Stimulated activated CD4-positive, alpha-beta T cell treated with anti-CD3 and anti-CD28 coated beads, Interleukin-4, amount 100 ng/mL, for 4 hours (primary cell): Measurements from ENCODE around the gene ARHGAP4.

Source experiments
- DNase-seq, 2 experiments: peaks; one replicate each; pipeline ENCODE4 v3.0.0-alpha.2; 2020

ARHGAP4 gene

DNA sequence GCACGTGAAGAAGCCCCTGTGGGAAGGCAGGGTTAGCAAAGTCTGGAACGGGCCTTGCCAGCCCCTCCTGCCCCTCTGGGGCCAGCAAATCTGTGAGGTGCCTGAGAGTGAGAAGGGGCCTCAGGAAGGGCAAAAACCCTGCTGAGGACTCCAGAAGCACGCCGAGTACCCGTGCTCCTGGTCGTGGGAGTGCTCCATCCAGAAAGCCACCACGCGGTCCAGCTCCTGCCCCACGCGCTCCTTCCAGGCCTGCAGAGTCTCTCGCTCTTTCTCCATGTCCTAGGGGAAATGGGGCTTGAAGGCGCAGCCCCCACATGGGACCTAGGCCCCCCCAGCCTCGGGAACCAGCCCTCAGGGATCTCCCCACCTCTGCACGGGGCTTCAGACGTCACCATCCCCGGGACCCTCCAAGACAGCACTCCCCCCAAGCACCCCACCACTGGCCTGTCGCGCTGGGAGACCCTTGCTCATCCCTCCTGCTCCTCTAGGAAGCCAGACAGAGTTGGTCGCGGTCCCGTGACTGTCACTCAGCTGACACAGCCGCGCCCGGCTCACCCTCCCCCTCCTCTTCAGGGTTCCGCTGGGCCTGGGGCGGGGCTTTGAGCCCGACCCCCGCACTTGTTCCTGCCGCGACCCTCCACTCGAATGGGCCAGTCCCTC is 18.2 kb upstream of the ARHGAP4 start, which contains the start of gene RENBP:
Gene RENBP (minus strand): TSS at position 504 of the 660 bp plus-strand sequence. CDS start 33 bp downstream, at position 471.
- peak; percentile 41 to 47 for DNase-seq

DNA sequence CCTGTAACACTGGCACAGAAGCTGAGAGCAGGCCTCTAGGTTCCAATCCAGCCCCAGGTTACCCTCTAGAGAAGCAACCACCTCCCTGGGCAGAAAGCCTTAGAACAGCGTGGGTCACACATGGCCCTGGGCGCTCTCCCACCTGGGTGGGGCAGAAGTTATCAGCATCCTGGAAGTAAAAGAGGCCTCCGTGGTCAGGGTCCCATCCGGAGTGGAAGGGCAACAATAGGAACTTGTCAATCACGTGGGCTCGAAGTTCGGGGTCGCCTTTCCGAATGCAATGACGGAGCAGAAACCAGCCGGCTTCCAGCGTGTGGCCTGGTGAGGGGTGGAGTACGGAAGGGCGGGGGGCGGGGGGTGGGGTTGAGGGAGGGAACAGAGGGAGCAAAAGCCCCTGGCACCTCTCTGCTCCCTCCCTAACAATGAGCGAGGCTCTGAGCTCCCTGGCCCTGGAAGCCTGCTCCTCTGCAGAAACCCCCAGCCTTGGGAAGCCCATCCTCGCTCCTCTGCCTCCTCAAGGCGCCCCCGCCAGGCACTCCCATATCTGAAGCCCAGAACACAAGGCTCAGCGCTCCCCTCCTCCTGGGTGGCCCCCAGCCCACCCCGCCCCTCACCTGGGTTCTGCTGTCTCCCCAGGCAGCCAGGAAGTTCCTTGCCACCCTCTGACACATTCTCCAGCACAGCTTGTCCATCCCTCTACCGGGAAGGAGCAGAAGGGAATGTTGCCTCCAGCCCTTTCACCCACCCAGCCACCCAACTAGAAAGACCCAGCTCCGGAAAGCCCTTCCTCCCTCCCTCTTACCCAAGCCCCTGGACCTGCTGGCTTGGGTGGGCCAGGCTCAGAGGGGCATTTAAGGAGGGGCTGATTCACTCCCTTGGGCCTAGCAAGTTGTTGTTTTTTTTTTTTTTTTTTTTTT is 15.5 kb upstream of the ARHGAP4 start:
- no peak for DNase-seq

DNA sequence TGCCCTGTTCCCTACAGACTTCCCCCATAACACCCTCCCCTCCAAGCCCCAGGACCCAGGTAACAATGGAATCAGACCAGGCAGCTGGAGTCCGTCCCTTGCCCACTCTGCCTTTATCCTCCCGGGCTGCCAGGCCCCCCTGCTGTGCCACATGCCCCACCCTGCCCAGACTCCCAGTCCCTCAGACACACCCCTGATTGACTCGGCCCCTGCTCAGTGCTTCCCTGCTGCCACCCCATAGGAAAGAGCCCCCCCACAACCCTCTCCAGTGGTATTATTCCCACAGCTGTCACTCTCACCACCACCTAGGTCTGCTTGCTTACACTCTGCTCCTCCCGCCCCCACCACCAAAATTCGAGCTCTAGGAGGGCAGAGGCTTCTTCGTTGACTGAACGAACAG is 13.5 kb upstream of the ARHGAP4 start:
- DNase-seq = no peak

DNA sequence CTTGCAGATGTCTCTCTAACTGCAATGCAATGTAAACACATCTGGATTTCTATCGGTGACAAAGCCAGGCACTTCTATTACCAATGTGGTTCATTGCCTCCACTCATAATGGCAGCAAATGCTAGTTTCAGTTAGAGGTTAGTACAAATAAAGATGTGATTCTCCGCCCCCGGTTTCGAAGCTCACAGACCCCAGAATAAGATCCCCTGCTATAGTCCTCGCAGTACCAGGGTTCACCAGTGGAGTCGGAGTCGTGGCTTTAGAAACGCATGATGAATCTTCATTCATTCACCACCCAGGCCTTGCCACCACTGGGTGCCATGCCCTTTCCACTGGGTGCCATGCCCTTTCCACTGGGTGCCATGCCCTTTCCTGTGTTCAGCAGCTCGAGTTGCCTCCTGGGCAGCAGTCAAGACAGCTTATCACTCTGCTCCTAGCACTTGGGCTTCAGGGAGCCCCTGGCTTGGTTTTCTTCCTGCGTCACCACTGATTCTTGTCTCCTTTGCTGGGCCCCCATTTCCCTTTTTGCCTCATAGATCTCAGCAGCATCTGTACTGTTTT is 12.2 kb upstream of the ARHGAP4 start:
- DNase-seq = no peak

DNA sequence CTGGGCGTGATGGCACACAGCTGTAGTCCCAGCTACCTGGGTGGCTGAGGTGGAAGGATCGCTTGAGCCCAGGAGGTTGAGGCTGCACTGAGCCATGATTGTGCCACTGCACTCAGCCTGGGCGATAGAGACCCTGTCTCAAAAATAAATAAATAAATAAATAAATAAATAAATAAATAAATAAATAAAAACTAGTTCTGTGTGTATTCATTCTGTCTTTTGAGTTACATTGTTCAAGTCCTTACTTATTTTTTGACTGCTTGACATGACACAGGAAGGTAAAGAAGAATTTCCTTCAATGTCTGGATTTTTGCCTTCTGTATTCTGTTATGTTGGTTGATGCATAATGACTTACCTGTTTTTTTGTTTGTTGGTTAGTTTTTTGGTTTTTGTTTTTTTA is 11.0 kb upstream of the ARHGAP4 start:
- no peak for DNase-seq

DNA sequence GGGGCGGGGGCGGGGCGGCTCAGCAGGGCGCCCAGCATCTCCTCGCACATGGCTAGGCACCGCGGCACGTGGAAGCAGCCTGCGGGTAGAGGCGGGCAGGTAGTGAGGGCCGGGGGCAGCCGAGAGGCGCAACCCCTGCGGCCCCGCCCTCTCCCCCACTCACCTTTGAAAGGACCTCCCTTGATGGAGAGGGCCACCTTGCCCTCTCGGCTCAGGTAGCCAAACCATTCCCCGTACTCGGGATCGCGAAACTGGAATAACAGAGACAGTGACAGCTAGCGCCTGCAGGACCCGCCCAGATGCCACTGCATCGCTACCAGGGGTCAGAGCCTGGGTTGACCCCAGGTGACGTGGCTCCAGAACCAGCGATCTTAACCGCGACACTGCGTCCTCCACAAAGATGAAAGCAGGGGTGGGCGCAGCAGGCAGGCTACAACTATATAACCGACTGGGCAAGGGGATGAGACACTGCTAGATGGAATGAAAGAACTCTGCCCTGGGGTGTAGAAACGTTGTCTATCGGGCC is 9.3 kb upstream of the ARHGAP4 start:
- peak in 1 of 2 experiments; percentile 66 for DNase-seq

DNA sequence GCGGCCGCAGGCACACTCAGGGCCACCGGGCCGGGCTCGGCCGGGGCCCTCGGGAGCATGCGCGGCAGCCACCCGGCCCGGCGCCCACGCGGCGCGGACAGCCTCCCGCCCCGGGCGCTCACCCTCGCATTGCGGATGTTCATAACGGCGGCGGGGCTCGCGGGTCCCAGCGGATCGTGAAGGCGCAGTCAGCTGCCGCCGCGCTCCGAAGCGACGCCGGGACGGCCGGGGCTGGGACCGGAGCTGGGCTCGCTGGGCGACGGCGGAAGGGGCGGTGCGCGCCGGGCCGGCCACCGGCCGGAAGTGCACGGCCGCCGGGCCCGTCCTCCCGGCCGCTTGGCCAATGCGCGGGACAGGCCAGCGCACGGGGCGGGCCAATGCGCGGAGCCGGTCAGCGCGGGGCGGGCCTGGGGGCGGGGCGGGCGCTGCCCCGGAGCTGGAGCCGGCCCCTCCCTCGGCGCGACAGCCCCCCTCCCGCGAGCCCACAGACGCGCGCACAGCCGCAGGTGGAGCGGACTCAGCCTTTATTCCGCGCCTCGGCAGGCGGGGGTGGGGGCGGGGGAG is 8.8 kb upstream of the ARHGAP4 start, which contains the start of gene NAA10:
Gene NAA10 (minus strand): TSS at position 276 of the 564 bp plus-strand sequence. CDS start 133 bp downstream, at position 143.
- DNase-seq = peak in 1 of 2 experiments; percentile 66

DNA sequence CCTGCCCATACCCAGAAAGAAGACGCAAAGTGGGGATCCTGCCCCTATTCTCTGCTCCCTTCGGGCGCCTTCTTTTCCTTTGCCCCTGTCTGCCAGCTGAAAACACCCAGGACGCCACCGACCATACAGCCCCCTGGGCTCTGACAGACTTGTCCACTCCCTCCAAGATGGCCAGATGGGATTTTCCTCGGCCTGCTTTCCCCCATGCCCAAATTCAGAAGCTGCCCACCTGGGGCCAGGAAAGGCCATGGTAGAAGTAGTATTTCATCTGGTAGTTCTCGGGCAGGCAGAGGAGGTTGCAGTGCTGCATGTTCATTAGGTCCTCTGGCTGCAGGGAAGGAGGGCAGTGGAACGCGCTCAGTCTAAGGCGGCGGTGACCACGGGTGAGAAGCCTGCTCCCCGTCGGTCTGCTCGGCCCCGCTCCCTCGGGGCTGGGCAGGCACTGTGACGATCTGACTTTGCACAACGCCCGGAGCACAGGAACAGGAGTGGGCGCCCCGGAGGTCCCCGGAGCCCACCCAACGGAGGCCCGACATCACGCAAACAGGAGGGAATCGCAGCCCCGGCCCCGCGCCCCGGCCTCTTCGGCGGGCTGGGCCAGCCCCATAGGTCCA is 8.2 kb upstream of the ARHGAP4 start:
- no peak for DNase-seq

DNA sequence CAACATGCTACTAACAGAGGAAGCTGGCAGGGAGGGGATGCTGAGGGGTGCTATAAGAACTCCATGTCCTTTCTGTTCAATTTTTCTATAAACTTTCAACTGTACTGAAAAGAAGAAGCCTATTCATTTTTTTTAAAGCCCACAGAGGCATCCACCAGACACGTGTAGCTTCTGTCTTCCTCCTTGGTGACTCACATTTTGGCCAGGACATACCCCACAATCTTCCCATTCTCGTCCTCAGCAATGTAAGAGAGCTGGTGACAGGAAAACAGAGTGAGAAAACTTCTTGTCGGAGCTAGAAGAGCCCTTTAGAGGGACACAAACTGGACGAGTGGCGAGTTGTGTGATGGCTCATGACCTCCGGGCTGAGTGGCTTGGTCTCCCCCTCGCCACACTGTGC is 7.7 kb upstream of the ARHGAP4 start:
- DNase-seq = no peak

DNA sequence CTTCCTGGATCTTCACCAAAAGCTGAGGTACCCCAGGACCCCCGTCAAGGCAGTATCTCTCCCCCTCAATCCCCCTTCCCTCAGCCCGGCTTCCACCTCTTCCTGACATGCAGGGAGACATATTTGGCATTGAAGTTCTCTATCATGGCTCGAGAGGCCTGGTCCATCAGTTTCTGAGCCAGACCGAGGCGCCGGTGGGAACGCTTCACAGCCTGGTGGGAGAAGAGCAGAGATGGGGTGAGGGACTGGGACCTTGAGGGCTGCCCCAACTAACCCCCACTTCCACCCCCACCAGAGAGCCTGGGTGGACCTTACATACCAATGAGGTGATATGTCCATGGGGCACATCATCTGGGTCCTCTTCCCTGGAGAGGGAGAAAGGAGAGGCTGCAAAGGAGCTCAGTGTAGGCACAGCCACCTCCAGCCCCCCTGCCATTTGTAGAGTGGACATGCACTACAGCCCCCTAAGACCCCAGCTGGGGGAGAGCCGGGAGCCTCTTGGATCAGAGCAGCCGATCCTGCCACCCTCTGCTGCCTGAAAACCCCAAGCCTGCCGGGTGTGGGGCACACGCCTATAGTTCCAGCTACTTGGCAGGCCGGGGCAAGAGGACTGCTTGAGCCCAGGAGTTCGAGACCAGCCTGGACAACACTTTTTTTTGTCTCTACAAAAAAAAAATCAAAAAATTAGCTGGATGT is 6.3 kb upstream of the ARHGAP4 start:
- DNase-seq = no peak

DNA sequence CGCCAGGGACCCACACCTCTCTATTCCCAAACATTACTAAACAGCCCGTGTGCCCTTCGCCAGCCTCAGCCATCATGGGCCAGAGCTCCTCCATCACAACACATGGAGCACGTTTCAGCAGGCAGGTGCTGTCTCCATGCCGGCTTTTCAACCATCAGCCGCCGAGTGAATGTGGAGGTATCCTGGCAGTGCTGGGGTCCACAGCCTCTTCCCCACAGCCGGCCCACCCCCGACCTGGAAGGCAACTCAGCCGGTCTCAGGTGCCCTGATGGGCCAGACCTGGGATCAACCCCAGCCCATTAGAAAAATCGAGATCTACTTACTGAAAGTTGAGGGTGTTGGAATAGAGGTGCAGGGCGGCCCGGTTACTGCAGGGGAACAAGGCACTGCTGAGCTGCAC is 5.7 kb upstream of the ARHGAP4 start:
- no peak for DNase-seq

DNA sequence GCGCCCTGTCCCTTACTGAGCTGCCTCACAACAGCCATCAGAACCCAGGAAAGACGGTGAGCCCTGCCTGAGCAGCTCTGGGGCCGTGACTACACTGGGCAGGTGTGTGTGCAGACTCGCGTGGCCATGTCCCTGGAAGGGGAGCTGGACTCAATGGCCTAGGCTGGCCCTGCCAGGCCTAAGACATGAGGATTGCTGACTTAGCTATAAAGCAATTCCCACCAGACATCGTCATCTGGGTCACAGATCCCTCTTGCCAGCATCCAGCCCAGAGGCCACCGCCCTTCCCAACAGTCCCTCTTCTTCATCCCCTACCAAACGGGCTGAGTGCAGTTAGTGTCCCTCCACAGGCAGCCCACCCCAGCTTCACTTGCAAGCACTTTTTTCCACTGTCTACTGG is 5.1 kb upstream of the ARHGAP4 start:
- DNase-seq = no peak

DNA sequence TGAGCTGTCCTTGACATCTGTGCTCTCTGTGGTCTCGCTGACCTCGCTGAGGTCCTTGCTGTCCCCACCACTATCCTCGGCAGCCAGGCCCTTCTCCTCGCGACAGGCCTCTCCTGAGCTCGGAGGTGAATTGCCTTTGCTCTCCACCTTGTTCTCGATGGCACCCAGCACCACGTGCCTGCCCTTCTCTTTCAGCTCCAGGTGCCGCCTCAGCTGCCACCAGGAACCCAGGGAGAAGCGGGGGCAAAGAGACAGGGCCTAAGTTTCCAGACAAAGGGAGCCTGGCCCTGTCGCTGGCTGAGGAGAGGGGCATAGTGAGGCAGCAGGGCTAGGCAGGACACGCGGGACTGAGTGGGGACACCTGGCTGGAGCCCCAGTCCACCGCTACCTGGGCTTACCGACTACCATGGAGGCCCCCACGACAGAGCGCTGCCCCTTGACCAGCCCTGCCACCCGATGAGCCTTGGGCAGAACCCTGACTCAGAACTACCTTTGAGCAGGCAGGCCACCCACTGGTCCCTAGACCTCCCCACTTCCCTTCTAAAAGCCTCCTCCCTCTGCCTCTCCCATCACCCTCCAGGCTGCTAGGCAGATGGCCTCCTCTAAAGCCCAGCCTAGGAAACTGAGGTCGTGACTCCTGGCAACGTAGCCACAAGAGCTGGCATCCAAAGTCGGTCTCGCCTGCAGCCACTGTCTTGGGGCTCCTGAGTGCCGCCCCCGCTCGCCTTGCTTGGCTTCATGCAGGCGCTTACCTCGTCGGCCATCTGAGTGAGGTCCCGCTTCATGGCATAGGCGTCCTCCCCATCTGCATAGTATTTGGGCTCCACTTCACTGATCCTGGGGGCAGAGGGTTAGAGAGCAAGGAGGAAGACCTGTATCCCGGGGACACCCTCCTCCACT is 4.2 kb upstream of the ARHGAP4 start:
- no peak for DNase-seq

DNA sequence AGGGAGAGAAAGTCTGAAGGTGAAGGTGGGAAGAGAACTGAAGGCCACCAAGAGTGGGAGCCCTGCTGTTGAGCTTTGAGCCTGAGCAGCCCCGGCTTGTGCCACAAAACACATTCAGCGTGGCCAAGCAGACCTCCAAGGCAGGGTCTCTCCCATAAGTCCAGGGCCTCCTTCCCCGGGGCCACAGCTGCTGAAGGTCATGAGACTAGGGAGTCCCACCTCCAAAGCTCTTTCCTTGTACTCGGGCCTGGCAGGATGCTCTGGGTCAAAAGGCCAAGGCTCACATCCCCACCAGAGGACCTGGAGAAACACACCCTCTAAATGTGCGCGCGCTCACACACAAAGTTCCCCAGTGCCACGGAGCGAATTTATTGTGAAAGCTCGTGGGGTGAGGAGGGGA is 3.5 kb upstream of the ARHGAP4 start:
- no peak for DNase-seq

DNA sequence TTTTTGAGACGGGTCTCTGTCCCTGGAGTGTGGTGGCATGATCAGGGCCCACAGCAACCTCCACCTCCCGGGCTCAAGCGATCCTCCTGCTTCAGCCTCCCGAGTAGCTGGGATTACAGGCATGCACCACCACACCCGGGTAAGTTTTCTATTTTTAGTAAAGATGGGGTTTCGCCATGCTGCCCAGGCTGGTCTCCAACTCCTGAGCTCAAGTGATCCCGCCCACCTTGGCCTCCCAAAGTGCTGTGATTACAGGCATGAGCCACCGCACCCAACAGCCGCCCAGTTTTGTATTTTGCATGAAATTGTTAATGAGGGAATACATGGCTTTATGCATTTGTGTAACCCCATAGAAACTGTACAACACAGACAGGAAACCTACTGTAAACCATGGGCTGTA is 2.8 kb upstream of the ARHGAP4 start:
- no peak for DNase-seq

DNA sequence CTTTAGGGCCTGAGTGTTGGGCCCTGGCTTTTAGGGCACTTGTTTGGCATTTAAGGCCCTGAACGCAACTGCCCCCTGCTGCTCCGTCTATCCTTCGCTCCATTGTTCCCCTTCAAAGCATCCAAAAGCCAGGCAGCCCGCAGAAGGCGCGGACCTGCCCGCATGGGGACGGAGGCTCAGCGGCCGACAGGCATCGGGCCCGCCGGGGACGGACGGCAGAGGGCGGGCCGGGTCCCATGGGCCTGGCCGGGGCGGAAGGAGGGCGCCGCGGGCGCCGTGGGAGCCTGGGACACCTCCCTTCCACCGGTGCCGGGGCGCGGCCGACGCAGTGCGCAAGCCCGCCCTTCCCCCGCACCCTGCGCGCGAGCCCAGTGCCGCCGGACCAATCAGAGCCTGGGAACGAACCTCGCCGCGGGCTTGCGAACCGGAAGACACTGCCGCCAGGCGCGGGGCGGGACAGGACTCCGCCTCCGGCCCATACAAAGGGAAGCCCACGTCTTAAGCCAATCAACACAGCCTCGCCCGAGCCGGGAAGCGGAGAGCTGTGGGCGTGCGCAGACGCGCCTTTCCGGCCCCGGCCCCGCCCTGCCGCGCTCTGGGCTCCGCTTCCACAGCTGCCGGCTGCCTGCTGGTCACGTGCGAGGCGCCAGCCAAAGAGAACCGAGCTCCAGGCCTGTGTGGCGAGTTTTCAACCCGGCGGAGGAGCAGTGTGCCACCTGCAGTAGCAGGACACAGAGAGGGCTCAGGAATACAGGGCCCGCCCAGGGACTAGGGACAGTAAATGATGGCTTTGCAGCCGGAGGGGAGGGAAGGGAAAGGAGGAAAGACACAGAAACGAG is 2.1 kb upstream of the ARHGAP4 start:
- DNase-seq = peak; percentile 84 to 93

DNA sequence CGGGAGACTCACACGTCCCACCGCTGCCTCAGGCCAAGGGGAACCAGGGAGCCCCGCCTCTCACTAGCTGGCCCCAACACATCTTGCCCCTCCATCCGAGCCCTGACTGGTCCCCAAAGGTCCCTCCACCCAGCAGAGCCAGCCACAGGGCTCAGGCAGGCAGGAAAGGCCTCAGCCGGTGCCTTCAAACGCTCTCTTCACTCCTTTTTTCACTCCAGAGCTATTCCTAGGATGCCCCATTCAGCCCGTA is 1.5 kb upstream of the ARHGAP4 start:
- DNase-seq = no peak

DNA sequence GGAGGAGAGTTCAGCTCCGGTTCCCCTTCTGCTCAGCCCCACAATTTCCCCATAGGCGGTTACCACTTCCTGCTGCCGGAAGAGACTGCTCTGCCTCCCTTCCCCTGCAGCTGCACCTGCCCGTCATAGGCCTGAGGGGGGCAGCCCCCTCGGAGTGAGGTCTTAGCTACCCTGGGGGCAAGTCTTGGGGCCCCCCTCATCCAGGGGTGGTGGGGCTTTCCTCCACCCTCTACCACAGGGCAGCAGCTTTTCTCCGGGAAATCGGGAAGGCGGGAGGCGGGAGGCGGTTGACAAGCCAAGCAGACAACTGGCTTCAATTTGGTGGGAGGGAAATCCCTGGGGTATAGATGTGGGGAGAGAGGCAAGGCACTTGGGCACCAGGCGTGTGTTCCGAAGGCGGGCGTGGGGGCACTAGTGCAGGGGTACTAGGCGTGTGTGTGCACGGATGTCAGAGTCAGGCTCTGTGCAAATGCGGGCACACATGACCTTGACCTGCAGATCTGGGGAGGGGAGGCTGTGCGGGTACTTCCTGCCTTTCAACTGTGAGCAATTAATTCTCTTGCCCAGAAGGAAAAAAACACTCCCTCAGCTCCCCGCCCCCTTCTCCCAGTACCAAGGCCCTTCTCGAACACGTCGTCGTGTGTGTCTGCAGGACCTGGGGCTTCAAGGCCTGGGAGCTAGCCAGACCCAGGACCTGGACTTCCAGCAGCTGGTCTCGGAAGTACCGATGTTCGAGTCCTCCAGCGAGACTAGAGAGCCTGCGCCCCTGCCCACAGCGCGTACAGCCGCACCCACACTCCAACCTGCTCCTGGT is 1.0 kb upstream of the ARHGAP4 start:
- DNase-seq = peak; percentile 51 to 73

DNA sequence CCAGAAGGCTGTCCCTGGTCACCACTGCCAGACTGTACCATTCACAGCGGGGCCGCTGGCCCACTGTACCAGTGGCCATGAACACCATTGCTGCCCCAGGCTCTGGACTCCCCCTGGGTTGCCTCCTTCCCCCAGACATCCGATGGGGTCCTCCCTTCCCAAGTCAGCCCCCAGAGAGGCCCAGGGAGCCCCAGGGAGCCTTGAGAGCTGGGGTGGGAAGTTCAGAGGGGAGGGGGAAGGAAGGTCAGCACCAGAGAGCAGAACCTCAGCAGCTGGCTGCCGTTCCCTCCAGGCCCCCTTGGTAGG is 441 bp upstream of the ARHGAP4 start:
- DNase-seq = no peak

DNA sequence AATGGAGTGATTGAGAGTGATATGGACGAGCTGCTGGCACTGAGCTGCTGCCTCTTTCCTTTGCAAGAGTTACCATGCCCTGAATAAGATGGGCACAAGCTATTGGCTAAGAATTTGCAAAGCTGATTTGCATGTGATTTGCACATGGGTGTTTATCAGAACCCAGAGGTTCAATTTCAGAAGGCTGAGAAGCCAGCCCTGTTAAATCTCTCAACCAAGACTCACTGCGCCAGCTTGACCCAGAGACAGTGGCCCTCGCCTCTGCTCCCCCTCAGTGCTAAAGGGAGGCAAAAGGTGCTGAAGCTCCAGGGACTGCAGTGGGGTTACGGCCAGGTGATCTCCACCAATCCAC is 701 bp downstream of the ARHGAP4 start:
- no peak for DNase-seq
